Immature natural killer cell (primary cell): ENCODE results near the gene FAM81A. TPM values are rescaled to one million over a fixed set of nuclear protein-coding genes. Genes with fewer than 3 reads are reported as not detected.
"Not testable (repeated sequence)": the region's sequence is repeated elsewhere in the genome, so short reads cannot be mapped to it uniquely, and the experiment has no call there.

Experiments
- DNase-seq, 3 donors: peaks; one replicate each; pipeline ENCODE4 v3.0.0; 2022; ENCODE audit warnings: mixed read lengths in 1 of 3
- H3K27ac Mint-ChIP-seq, 6 donors: one replicate each; pipeline ENCODE4 v1.8.0; 2020; ENCODE audit warnings: mixed read lengths in 6 of 6, mild to moderate bottlenecking in 5 of 6, inconsistent platforms in 4 of 6, moderate library complexity in 3 of 6
- H3K27me3 Mint-ChIP-seq, 3 donors: one replicate each; pipeline ENCODE4 v1.8.0; 2020 to 2021; ENCODE audit warnings: low read depth in 3 of 3, mild to moderate bottlenecking in 3 of 3, mixed read lengths in 3 of 3, moderate library complexity in 3 of 3, inconsistent platforms in 1 of 3
- H3K36me3 Mint-ChIP-seq, 3 donors: one replicate each; pipeline ENCODE4 v1.8.0; 2020; ENCODE audit warnings: mixed read lengths in 3 of 3, inconsistent platforms in 2 of 3, mild to moderate bottlenecking in 2 of 3
- H3K4me1 Mint-ChIP-seq, 2 donors: one replicate each; pipeline ENCODE4 v1.8.0; 2020; ENCODE audit warnings: inconsistent platforms in 2 of 2, mild to moderate bottlenecking in 2 of 2, mixed read lengths in 2 of 2, moderate library complexity in 1 of 2
- H3K4me3 Mint-ChIP-seq, 5 donors: one replicate each; pipeline ENCODE4 v1.8.0; 2020; ENCODE audit warnings: mild to moderate bottlenecking in 5 of 5, mixed read lengths in 5 of 5, inconsistent platforms in 3 of 5, moderate library complexity in 3 of 5
- H3K9me3 Mint-ChIP-seq, 6 donors: one replicate each; pipeline ENCODE4 v1.8.0; 2020; ENCODE audit warnings: mild to moderate bottlenecking in 6 of 6, mixed read lengths in 6 of 6, inconsistent platforms in 4 of 6, moderate library complexity in 3 of 6
- polyA plus RNA-seq, 3 donors: library from polyadenylated mRNA; unstranded; fragments of 300-500 nt; fragmentation: Illumina TruSeq; gene quantifications; one replicate each; pipeline ENCODE4 v1.2.3, GENCODE V29; 2021

Gene FAM81A
- polyA plus RNA-seq, 3 donors from 2014 or later, result 0.40 to 0.94 TPM; not detected in 1

DNA sequence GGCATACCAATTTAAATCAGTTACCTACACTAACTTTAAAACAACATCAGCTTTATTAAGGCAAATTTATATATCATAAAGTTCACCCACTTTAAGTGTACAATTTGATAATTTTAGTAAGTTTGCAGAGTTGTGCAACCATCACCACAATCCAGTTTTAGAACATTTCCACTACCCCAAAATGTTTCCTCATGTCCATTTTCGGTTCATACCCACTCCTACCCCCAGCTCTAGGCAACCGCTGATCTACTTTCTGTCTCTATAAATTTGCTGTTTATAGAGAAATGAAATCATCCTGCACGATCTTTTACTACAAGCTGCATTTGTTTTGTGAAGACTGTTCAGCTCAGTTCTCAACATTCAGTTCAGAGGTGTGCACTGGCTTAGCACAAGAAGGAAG, 31.5 kb upstream of the FAM81A start:
- Mint-ChIP-seq H3K4me1 (peaks cover 17 to 19% of the 10 kb centered on the region in 2 donors), H3K9me3 (no peaks in the 10 kb centered on the region), H3K36me3 (peaks cover 0 to 3% (median 0%) of the 10 kb centered on the region in 3 donors), H3K4me3 (no peak overlapping the region), H3K27me3 (peaks cover 8 to 16% (median 9%) of the 10 kb centered on the region in 3 donors), H3K27ac (no peak overlapping the region)
- no peak for DNase-seq

GRCh38 chr15:59407946-59408345, 30.0 kb upstream of the FAM81A start:
- H3K4me1 Mint-ChIP-seq, result peaks cover 32 to 34% of the 10 kb centered on the region in 2 donors
- H3K4me3 Mint-ChIP-seq, result no peak overlapping the region
- H3K27me3 Mint-ChIP-seq, result peaks cover 6 to 21% (median 16%) of the 10 kb centered on the region in 3 donors
- peaks cover 0 to 3% (median 0%) of the 10 kb centered on the region in 3 donors for H3K36me3 Mint-ChIP-seq
- DNase-seq, result no peak
- no peaks in the 10 kb centered on the region for H3K9me3 Mint-ChIP-seq
- H3K27ac Mint-ChIP-seq, result no peak overlapping the region

- Mint-ChIP-seq H3K4me3 (peak overlapping the region; percentile 29 to 68 (median 44)), H3K9me3 (no peaks in the 10 kb centered on the region), H3K27ac (no peak overlapping the region), H3K27me3 (peaks cover 6 to 19% (median 19%) of the 10 kb centered on the region in 3 donors), H3K36me3 (peaks cover 0 to 3% (median 0%) of the 10 kb centered on the region in 3 donors), H3K4me1 (peaks cover 41 to 45% of the 10 kb centered on the region in 2 donors)
- peak in 1 of 3 donors; percentile 5 for DNase-seq
Measured at GRCh38 chr15:59410391-59410896, 27.5 kb upstream of the FAM81A start.

DNA sequence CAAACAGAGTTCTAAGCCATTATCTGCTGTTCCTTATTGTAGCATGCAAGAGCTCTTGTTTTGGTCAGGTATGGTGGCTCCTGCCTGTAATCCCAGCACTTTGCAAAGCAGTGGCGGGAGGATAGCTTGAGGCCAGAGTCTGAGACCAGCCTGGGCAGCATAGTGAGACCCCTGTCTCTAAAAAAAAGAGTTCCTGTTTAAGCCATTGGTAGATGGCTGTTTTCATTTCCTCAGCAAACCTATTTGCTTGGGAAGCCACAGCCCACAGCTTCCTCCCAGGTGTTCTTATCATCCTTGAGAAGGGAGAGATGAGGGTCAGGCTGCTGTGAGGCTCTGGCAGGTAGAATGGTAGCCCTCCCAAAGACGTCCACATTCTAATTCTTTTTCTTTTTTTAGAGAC, 24.4 kb upstream of the FAM81A start:
- Mint-ChIP-seq H3K27me3 (peaks cover 6 to 17% (median 16%) of the 10 kb centered on the region in 3 donors), H3K4me1 (peaks cover 53 to 63% of the 10 kb centered on the region in 2 donors), H3K9me3 (no peaks in the 10 kb centered on the region), H3K27ac (no peak overlapping the region), H3K36me3 (no peaks in the 10 kb centered on the region), H3K4me3 (peak overlapping the region in 1 of 5 donors; percentile 15)
- no peak for DNase-seq

- Mint-ChIP-seq H3K27me3 (peaks cover 3 to 17% (median 11%) of the 10 kb centered on the region in 3 donors), H3K27ac (no peak overlapping the region), H3K4me3 (no peak overlapping the region), H3K36me3 (no peaks in the 10 kb centered on the region), H3K4me1 (peaks cover 50 to 75% of the 10 kb centered on the region in 2 donors), H3K9me3 (no peaks in the 10 kb centered on the region)
- DNase-seq, result no peak
Measured at GRCh38 chr15:59416816-59417215, 21.2 kb upstream of the FAM81A start.

GRCh38 chr15:59419170-59419569, 18.8 kb upstream of the FAM81A start:
- Mint-ChIP-seq H3K9me3 (no peaks in the 10 kb centered on the region), H3K27me3 (peaks cover 2 to 8% (median 8%) of the 10 kb centered on the region in 3 donors), H3K36me3 (no peaks in the 10 kb centered on the region), H3K4me1 (peaks cover 31 to 58% of the 10 kb centered on the region in 2 donors), H3K27ac (peak overlapping the region in 1 of 6 donors; percentile 28), H3K4me3 (no peak overlapping the region)
- DNase-seq, result no peak

- peak overlapping the region in 1 of 5 donors; percentile 25 for H3K4me3 Mint-ChIP-seq
- H3K27ac Mint-ChIP-seq, result no peak overlapping the region
- H3K4me1 Mint-ChIP-seq, result peaks cover 28 to 58% of the 10 kb centered on the region in 2 donors
- H3K9me3 Mint-ChIP-seq, result no peaks in the 10 kb centered on the region
- no peak for DNase-seq
- peaks cover 2 to 12% (median 5%) of the 10 kb centered on the region in 3 donors for H3K27me3 Mint-ChIP-seq
- H3K36me3 Mint-ChIP-seq, result no peaks in the 10 kb centered on the region
Measured at GRCh38 chr15:59420108-59420507, 17.9 kb upstream of the FAM81A start.

GRCh38 chr15:59420986-59421618, 16.9 kb upstream of the FAM81A start:
- DNase-seq, result no peak
- H3K4me1 Mint-ChIP-seq, result peaks cover 25 to 49% of the 10 kb centered on the region in 2 donors
- H3K4me3 Mint-ChIP-seq, result no peak overlapping the region

GRCh38 chr15:59424616-59425015, 13.4 kb upstream of the FAM81A start:
- H3K27me3 Mint-ChIP-seq, result peaks cover 4 to 20% (median 6%) of the 10 kb centered on the region in 3 donors
- H3K9me3 Mint-ChIP-seq, result peaks cover 0 to 16% (median 8%) of the 10 kb centered on the region in 6 donors
- H3K4me3 Mint-ChIP-seq, result no peak overlapping the region
- H3K4me1 Mint-ChIP-seq, result peaks cover 13 to 23% of the 10 kb centered on the region in 2 donors
- DNase-seq, result no peak
- no peak overlapping the region for H3K27ac Mint-ChIP-seq
- H3K36me3 Mint-ChIP-seq, result peaks cover 0 to 7% (median 6%) of the 10 kb centered on the region in 3 donors

More at GRCh38 chr15:59420986-59421618, 16.9 kb upstream of the FAM81A start:
- Mint-ChIP-seq H3K27me3 (peaks cover 2 to 12% (median 5%) of the 10 kb centered on the region in 3 donors), H3K27ac (no peak overlapping the region), H3K9me3 (no peaks in the 10 kb centered on the region), H3K36me3 (no peaks in the 10 kb centered on the region)

DNA sequence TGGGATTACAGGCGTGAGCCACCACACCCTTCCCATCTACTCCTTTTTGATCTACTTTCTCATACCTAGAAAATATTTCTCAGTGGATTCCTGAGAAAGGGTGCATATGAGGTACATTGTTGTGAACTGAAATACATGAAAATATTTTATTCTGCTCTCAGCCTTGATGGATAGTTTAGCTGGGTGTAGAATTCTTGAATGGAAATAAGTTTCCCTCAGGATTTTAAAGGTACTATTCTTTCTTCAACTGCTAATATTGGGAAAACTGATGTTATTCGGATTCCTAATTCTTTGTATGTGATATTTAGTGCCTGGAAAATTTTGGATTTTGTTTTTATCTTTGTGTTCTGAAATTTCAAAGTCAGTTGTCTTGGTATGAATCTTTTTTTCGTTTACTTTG, 9.1 kb upstream of the FAM81A start:
- H3K36me3 Mint-ChIP-seq, H3K4me3 Mint-ChIP-seq, H3K4me1 Mint-ChIP-seq, H3K27ac Mint-ChIP-seq, DNase-seq: not testable (repeated sequence)
- Mint-ChIP-seq H3K27me3 (peaks cover 1 to 20% (median 5%) of the 10 kb centered on the region in 3 donors), H3K9me3 (peaks cover 0 to 19% (median 10%) of the 10 kb centered on the region in 6 donors)

- Mint-ChIP-seq H3K27ac (no peak overlapping the region), H3K36me3 (peaks cover 0 to 9% (median 4%) of the 10 kb centered on the region in 3 donors), H3K9me3 (peaks cover 0 to 19% (median 10%) of the 10 kb centered on the region in 6 donors), H3K27me3 (peaks cover 10 to 26% (median 13%) of the 10 kb centered on the region in 3 donors), H3K4me3 (no peak overlapping the region), H3K4me1 (peaks cover 8 to 10% of the 10 kb centered on the region in 2 donors)
- no peak for DNase-seq
Measured at GRCh38 chr15:59432389-59432788, 5.6 kb upstream of the FAM81A start.

GRCh38 chr15:59434481-59434880, 3.5 kb upstream of the FAM81A start:
- Mint-ChIP-seq H3K27me3 (peaks cover 13 to 21% (median 15%) of the 10 kb centered on the region in 3 donors), H3K4me3 (peak overlapping the region in 1 of 5 donors; percentile 2), H3K9me3 (peaks cover 0 to 5% (median 2%) of the 10 kb centered on the region in 6 donors), H3K36me3 (peaks cover 0 to 4% (median 3%) of the 10 kb centered on the region in 3 donors), H3K4me1 (peaks cover 21 to 23% of the 10 kb centered on the region in 2 donors), H3K27ac (no peak overlapping the region)
- DNase-seq, result no peak

- Mint-ChIP-seq H3K36me3 (no peaks in the 10 kb centered on the region), H3K9me3 (no peaks in the 10 kb centered on the region), H3K27ac (peak overlapping the region in 1 of 6 donors; percentile 26)
Measured at GRCh38 chr15:59436774-59437141, 1.2 kb upstream of the FAM81A start.

GRCh38 chr15:59437142-59437816, 707 bp upstream of the FAM81A start:
- Mint-ChIP-seq H3K4me3 (peak overlapping the region; percentile 81 to 88 (median 87)), H3K4me1 (peaks cover 21 to 23% of the 10 kb centered on the region in 2 donors), H3K27me3 (peaks cover 15 to 22% (median 20%) of the 10 kb centered on the region in 3 donors), H3K27ac (peak overlapping the region in 3 of 6 donors; percentile 16 to 65 (median 26)), H3K36me3 (no peaks in the 10 kb centered on the region), H3K9me3 (no peaks in the 10 kb centered on the region)
- no peak for DNase-seq

More at GRCh38 chr15:59436774-59437141, 1.2 kb upstream of the FAM81A start:
- Mint-ChIP-seq H3K27me3 (peaks cover 15 to 22% (median 20%) of the 10 kb centered on the region in 3 donors), H3K4me1 (peaks cover 21 to 23% of the 10 kb centered on the region in 2 donors), H3K4me3 (peak overlapping the region; percentile 81 to 88 (median 87))
- DNase-seq, result no peak
